Fibroblast of skin of left biceps (primary cell): ENCODE data around the gene FNDC8.
"Not testable (repeated sequence)": the region's sequence is repeated elsewhere in the genome, so short reads cannot be mapped to it uniquely, and the experiment has no call there.

ENCODE experiments used
- DNase-seq, 2 experiments: peaks; one replicate each; pipeline ENCODE4 v3.0.0-alpha.2; 2013; ENCODE audit warnings: low read depth in 2 of 2

FNDC8 gene

GRCh38 chr17:35095741-35096140 is 25.7 kb upstream of the FNDC8 start:
- no peak for DNase-seq

DNA sequence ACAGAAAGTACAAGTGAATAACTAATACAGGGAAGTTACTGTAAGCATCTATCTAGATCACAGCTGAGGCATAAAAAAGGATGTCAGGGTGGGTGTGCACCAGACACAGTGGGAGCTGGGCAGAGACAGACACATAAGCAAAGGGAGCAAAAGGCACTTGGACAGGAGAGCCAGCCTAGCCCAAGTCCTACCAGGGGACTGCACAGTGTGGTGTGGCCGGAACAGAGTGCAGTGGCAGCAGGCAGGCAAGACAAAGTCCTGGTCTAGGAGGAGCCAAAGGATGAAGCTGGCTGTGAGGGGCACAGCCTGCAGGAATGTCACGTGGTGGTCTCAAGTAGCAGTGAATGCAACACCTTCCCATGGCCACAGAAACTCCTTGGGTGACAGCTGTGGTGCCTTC is 23.6 kb upstream of the FNDC8 start:
- no peak for DNase-seq

DNA sequence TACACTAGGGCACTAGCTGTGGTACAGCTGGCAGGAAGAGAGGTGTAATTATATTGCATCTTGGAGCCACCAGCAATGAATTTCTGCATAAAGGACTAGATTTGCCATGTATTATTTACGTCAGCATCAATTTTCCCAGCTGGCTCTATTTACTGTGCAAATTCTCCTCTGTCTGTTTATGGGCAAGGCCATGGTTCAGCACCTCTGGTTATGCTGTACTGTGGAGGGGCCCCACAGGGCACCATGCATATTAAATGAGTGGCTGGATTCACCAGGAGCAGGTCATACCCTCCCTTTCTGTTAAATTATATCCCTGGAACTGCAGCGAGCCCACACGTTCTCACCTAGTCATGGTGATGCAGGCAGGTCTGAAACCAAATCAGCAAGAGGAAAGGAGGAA is 21.5 kb upstream of the FNDC8 start:
- no peak for DNase-seq

DNA sequence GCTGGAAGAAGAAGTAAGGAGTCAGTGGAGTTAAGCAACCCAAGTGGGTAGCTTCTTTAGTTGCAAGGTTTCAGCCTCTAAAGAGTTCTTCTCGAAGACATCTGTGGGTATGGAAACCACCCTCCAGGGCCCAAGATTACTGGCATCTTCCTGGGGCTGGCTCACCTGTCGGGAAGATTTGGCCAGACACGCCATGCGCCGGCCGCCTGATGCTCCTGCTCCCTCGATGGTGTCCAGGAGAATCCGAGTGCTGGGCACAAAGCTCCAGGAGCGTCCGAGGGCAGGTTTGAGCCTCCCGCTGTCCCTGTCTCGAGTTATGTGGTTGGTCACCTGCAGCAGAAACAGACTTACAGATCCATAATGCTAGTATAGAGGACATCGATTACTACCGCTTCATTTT is 20.4 kb upstream of the FNDC8 start:
- DNase-seq: no peak

DNA sequence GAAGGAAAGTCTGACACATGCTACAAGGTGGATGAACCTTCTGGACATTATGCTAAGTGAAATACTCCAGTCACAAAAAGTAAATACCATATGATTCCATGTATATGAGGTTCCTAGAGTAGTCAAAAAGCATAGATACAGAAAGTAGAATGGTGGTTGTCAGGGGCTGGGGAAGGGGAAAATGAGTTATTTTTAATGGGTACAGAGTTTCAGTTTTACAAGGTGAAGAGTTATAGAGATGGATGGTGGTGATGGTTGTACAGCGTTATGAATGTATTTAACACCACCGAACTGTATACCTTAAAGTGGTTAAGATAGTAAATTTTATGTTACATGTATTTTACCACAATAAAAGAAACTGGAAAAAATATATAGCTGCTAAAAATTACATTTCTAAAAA is 19.7 kb upstream of the FNDC8 start:
- DNase-seq: no peak

GRCh38 chr17:35103271-35103670 is 18.1 kb upstream of the FNDC8 start:
- no peak for DNase-seq

- DNase-seq: no peak
Observed at GRCh38 chr17:35104844-35105450, 16.5 kb upstream of the FNDC8 start.

DNA sequence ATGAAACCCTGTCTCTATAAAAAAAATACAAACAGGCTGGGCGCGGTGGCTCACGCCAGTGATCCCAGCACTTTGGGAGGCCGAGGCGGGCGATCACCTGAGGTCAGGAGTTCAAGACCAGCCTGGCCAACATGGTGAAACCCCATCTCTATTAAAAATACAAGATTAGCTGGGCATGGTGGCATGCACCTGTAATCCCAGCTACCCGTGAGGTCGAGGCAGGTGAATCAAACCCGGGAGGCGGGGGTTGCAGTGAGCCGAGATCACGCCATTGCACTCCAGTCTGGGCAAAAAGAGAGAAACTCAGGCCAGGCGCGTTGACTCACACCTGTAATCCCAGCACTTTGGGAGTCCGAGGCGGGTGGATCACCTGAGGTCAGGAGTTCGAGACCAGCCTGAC is 10.6 kb upstream of the FNDC8 start:
- DNase-seq: not testable (repeated sequence)

DNA sequence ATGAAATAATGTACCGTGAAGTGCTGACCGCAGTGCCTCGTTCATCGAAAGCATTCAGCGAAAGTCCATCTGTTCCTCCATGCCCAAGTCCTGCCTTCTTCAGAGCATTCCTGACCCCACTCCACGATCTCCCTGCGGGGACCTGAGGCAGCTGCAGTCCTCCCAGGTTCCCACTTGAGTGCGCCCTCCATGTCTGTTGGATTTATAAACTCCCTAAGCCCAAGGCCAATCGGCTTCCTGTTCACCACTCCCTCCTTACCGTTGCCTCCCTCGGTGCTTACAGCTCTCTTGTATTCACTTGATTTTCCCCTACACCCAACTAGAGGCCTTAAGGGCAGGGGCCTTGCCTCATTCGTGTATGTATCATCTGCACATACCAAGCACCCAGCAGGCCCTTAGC is 4.6 kb upstream of the FNDC8 start:
- DNase-seq: no peak

DNA sequence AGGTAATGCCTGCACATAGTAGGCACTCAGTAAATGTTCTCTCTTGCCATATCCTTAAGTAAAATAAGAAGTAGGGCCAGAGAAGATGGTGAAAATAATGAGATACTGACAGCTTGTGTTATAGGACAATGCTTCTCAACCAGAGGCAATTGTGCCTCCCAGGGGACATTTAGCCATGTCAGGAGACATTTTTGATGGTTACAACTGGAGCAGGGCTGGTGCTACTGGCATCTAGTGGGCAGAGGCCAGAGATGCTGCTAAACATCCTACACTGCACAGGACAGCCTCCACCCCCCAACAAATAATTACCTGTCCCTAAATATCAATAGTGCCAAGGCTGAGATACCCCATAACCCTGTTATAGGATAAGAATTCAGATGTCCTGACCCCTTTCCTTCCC is 3.4 kb upstream of the FNDC8 start:
- DNase-seq: no peak

DNA sequence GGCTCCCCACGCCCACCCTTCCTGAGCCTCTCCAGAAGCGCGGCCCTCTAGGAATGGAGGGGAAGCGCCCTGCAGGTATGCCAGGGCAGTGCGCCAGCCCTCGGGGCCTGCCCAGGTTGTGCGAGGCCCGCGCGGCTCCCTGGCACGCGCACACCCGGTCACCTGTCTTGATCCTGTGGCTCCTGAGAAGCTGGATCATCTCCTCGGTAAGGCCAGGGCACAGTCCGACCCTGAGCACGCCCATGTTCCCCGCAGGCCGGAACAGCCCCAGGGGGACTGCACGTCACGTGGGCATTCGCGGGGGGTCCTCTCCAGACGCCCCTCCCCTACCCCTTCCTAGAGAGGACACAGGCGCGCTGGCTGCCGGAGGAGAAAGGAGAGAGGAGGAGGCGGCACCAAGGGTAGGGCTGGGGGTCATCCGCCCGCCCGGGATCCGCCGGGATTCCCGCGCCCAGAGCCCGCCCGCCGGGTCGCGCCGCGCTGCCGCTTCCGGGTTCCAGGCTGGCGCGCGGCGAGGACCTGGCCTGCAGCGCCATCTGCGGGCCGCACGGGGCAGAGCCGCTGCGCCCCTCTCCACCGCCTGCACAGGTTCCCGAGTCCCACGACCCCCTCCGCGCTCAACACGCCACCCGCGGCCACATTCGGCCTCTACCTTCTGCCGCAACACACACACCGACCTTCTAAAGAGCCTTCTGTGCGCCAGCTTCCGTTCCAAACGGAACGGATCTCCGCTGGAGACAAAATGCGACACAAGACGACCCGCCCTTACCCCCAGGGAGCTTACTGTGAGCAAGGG is 1.8 kb upstream of the FNDC8 start, which contains the start of gene RAD51D:
Gene RAD51D, minus strand, starts transcription at position 491 of the 796 bp plus-strand sequence. Its CDS starts 247 bp downstream, at position 244.
- DNase-seq: peak in 1 of 2 experiments; percentile 32

DNA sequence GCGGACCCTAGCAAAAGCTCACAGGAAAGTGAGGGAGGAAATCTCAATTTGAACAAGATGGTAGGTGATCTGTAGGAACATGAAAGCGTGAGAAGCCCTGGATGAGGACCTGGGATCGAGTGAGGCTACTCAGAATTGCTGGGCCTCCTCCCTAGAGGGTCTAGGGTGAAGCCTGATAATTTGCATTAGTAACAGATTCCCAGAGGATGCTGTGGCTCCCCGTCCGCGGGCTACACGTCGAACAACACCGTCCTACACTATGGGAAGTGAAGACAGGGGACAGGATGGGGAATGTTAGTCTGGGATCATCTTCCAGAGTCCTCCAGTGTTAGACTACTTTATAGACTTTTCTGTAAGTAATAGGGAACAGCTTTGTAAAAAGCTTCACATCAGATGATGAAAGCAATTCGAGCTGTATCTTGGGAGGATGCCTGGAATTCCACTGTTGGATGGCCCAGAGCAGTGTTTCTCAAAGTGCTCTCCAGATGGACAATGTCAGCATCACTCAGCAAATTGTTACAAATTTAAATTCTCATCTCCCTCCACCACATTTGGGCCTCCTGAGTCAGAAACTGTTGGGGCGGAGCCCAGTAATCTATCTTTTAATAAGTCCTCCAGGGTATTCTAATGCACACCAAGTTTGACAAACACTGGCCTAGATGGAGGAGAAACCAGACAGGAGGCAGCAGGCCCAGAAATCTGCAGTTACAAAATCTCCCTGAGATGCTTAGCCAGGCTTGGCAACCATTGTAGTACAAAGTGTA is 6.5 kb downstream of the FNDC8 start:
- peak; percentile 79 to 82 for DNase-seq

- DNase-seq: no peak
Observed at GRCh38 chr17:35129154-35129972, 7.9 kb downstream of the FNDC8 start.

DNA sequence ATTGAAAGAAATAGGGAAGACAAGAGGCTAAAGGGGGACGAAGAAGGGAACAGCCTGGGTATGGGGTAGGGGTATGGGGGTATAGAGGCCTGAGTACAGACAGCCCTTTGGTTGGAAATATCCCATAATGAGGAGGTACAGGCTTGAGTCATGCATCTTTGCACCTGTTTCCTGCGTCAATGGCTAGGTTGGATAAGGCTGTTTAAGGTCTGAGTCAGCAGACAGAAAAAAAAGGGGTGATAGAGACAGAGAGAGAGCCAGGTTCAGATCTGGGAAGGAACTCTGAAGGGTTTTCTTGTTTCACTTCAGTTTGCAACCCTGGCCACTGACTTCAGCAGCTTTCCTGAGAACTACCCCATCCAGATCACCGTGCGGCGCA is 8.5 kb downstream of the FNDC8 start:
- no peak for DNase-seq

DNA sequence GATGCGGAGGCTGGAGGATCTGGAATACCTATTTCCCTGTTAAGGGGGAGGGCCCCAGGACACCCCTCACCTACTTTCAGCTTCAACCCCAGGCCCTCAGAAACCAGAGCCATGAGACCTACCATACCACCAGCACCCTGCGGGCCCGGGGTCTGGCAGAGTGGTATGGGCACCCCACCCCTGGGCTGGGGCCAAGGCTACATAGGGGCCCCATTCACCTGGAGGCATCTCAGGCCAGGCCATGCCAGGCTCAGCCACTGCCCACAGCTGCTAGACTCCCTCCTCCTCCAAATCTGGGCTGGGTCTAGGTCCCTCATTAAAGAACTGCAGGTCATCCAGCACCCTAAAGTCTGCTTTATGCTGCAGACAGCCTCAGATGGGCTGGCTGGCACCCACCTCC is 9.0 kb downstream of the FNDC8 start:
- DNase-seq: no peak

DNA sequence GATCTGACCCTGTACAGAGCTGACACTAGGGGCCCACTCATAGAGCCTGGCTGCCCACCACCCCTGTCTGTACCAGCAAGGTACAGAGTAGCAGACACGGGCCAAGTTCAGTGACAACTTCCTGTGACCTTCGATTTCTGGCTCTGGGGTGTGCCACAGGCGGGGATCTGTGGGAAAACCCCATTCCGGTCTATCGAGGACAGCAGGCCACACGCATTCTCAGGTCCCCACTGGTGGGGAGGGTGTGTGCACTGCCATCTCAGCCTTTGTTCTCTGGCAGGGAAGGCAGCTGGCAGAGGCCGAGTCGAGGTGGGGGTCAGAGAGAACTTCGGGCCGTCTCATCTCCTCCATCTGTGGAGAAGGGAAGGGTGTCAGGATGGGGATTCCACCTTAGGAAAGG is 10.7 kb downstream of the FNDC8 start:
- DNase-seq: no peak

- no peak for DNase-seq
Observed at GRCh38 chr17:35132816-35133550, 11.6 kb downstream of the FNDC8 start.

GRCh38 chr17:35135322-35135721 is 13.9 kb downstream of the FNDC8 start:
- DNase-seq: no peak

DNA sequence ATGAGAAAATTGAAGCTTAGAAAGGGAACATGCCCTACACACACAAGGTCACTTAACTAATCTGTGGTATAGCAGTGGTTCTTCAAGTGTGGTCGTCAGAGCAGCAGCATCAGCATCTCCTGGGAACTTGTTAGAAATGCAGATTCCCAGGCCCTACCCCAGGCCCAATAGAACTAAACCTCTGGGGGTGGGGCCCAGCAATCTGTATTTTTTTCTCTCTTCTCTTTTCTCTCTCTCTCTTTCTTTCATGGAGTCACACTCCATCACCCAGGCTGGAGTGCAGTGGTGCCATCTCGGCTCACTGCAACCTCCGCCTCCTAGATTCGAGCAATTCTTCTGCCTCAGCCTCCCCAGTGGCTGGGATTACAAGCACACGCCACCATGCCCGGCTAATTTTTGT is 16.8 kb downstream of the FNDC8 start:
- DNase-seq: no peak

- peak; percentile 47 to 49 for DNase-seq
Observed at GRCh38 chr17:35141681-35142466, 20.5 kb downstream of the FNDC8 start, which contains the start of gene NLE1. NLE1 (minus strand) TSS chr17:35142303; CDS start chr17:35142275, 28 bp downstream.
